Stimulated activated CD8-positive, alpha-beta memory T cell treated with anti-CD3 and anti-CD28 coated beads, Interleukin-2, amount 100 ng/mL, for 1 hour (primary cell): ENCODE measurements around the gene SOHLH2.

Experiments used
- DNase-seq, 2 donors: peaks; one replicate each; pipeline ENCODE4 v3.0.0-alpha.2; 2020; ENCODE audit warnings: low read depth in 2 of 2

The SOHLH2 gene

GRCh38 chr13:36188441-36188840 is 25.9 kb downstream of the SOHLH2 start:
- DNase-seq: no peak

GRCh38 chr13:36183901-36184300 is 30.5 kb downstream of the SOHLH2 start:
- DNase-seq: no peak

- DNase-seq: no peak
Measured at GRCh38 chr13:36175621-36176020, 38.7 kb downstream of the SOHLH2 start.

- no peak for DNase-seq
Measured at GRCh38 chr13:36174923-36175322, 39.4 kb downstream of the SOHLH2 start.

GRCh38 chr13:36173571-36174322 is 40.6 kb downstream of the SOHLH2 start:
- no peak for DNase-seq

GRCh38 chr13:36166046-36166445 is 48.3 kb downstream of the SOHLH2 start:
- no peak for DNase-seq

- DNase-seq: no peak
Measured at GRCh38 chr13:36163809-36164308, 50.5 kb downstream of the SOHLH2 start.

- DNase-seq: no peak
Measured at GRCh38 chr13:36163286-36163685, 51.1 kb downstream of the SOHLH2 start.

GRCh38 chr13:36160297-36160696 is 54.1 kb downstream of the SOHLH2 start:
- DNase-seq: no peak

- no peak for DNase-seq
Measured at GRCh38 chr13:36158611-36159010, 55.7 kb downstream of the SOHLH2 start.

- DNase-seq: no peak
Measured at GRCh38 chr13:36157480-36157879, 56.9 kb downstream of the SOHLH2 start.

GRCh38 chr13:36154567-36155291 is 59.6 kb downstream of the SOHLH2 start:
- DNase-seq: no peak

GRCh38 chr13:36151591-36151990 is 62.8 kb downstream of the SOHLH2 start:
- no peak for DNase-seq

- no peak for DNase-seq
Measured at GRCh38 chr13:36148446-36148845, 65.9 kb downstream of the SOHLH2 start.

GRCh38 chr13:36147330-36147729 is 67.0 kb downstream of the SOHLH2 start:
- no peak for DNase-seq

GRCh38 chr13:36146511-36147269 is 67.7 kb downstream of the SOHLH2 start:
- DNase-seq: no peak

GRCh38 chr13:36143738-36144137 is 70.6 kb downstream of the SOHLH2 start:
- no peak for DNase-seq

GRCh38 chr13:36142735-36143134 is 71.6 kb downstream of the SOHLH2 start:
- no peak for DNase-seq

GRCh38 chr13:36135876-36136275 is 78.5 kb downstream of the SOHLH2 start:
- no peak for DNase-seq

GRCh38 chr13:36134632-36135031 is 79.7 kb downstream of the SOHLH2 start:
- DNase-seq: no peak

- DNase-seq: no peak
Measured at GRCh38 chr13:36133950-36134626, 80.3 kb downstream of the SOHLH2 start.

- DNase-seq: no peak
Measured at GRCh38 chr13:36132376-36132775, 82.0 kb downstream of the SOHLH2 start.
